Stimulated activated CD4-positive, alpha-beta T cell treated with anti-CD3 and anti-CD28 coated beads, TNF-alpha, amount 100 ng/mL, for 24 hours (primary cell): Measurements from ENCODE around the gene BRD1.

ENCODE experiments used
- DNase-seq, 3 experiments: peaks; one replicate each; pipeline ENCODE4 v3.0.0-alpha.2; 2020; ENCODE audit warnings: low read depth in 3 of 3

Gene BRD1

GRCh38 chr22:49801391-49802060 is 26.1 kb downstream of the BRD1 start:
- DNase-seq = no peak

GRCh38 chr22:49800408-49801238 is 27.1 kb downstream of the BRD1 start:
- no peak for DNase-seq

GRCh38 chr22:49799431-49800075 is 28.1 kb downstream of the BRD1 start:
- no peak for DNase-seq

- no peak for DNase-seq
These were observed 29.1 kb downstream of the BRD1 start for GRCh38 chr22:49798486-49799151.

GRCh38 chr22:49797706-49798105 is 30.0 kb downstream of the BRD1 start:
- DNase-seq = no peak

GRCh38 chr22:49796596-49797270 is 30.9 kb downstream of the BRD1 start:
- no peak for DNase-seq

GRCh38 chr22:49795521-49795920 is 32.2 kb downstream of the BRD1 start:
- DNase-seq = no peak

GRCh38 chr22:49793871-49794270 is 33.8 kb downstream of the BRD1 start:
- no peak for DNase-seq

GRCh38 chr22:49793296-49793695 is 34.4 kb downstream of the BRD1 start:
- DNase-seq = no peak

GRCh38 chr22:49792107-49792506 is 35.6 kb downstream of the BRD1 start:
- DNase-seq = no peak

GRCh38 chr22:49791682-49792081 is 36.0 kb downstream of the BRD1 start:
- no peak for DNase-seq

- no peak for DNase-seq
These were observed 36.8 kb downstream of the BRD1 start for GRCh38 chr22:49790912-49791311.

- peak in 1 of 3 experiments; percentile 31 for DNase-seq
These were observed 38.2 kb downstream of the BRD1 start for GRCh38 chr22:49789289-49790141.

- DNase-seq = no peak
These were observed 39.2 kb downstream of the BRD1 start for GRCh38 chr22:49788504-49788903.

- no peak for DNase-seq
These were observed 39.8 kb downstream of the BRD1 start for GRCh38 chr22:49787861-49788260.

- no peak for DNase-seq
These were observed 40.5 kb downstream of the BRD1 start for GRCh38 chr22:49786976-49787706.

GRCh38 chr22:49785841-49786471 is 41.7 kb downstream of the BRD1 start:
- DNase-seq = no peak

- DNase-seq = no peak
These were observed 42.6 kb downstream of the BRD1 start for GRCh38 chr22:49785046-49785521.

GRCh38 chr22:49784630-49784971 is 43.1 kb downstream of the BRD1 start:
- no peak for DNase-seq
